ENCODE measurements around the gene CACNA1C. TPM values are rescaled to one million over a fixed set of nuclear protein-coding genes. Genes with fewer than 3 reads are reported as not detected.

The CACNA1C gene
- total RNA-seq, 1 experiment from 2014 or later = 1.1 TPM

- Histone ChIP-seq H3K27ac (ENCODE audit: insufficient read length, low read depth, low read length) (no peak overlapping the region), H3K56ac (ENCODE audit: insufficient read length, low read depth, low read length) (no peak overlapping the region), H4K20me1 (ENCODE audit: control insufficient read depth, insufficient read depth, insufficient read length) (no peaks in the 10 kb centered on the region), H4K91ac (ENCODE audit: insufficient read length, low read depth, low read length) (no peak overlapping the region), H2BK20ac (ENCODE audit: low read depth, low read length, poor library complexity, severe bottlenecking) (no peak overlapping the region), H3K23me2 (ENCODE audit: insufficient read length, low read depth, low read length, poor library complexity, severe bottlenecking) (no peaks in the 10 kb centered on the region), H3K79me2 (ENCODE audit: insufficient read depth, low read length) (no peaks in the 10 kb centered on the region), H3K27me3 (ENCODE audit: insufficient read depth, low read length) (no peaks in the 10 kb centered on the region), H2BK120ac (ENCODE audit: low read depth, low read length, poor library complexity, severe bottlenecking) (no peak overlapping the region), H3K23ac (ENCODE audit: insufficient read length, low read depth, low read length) (no peak overlapping the region), H2BK5ac (ENCODE audit: insufficient read length, low read length) (no peak overlapping the region), H2AK5ac (ENCODE audit: insufficient read length, low read length) (no peak overlapping the region), H2BK15ac (ENCODE audit: low read depth, low read length) (no peak overlapping the region), H3K4me1 (ENCODE audit: insufficient read depth, low read length) (no peaks in the 10 kb centered on the region), H3K79me1 (ENCODE audit: insufficient read depth, low read depth, low read length, poor library complexity, severe bottlenecking) (no peaks in the 10 kb centered on the region), H2AFZ (ENCODE audit: low read length) (no peak overlapping the region), H3K18ac (ENCODE audit: insufficient read length, low read depth, low read length) (no peak overlapping the region), H3K9ac (ENCODE audit: extremely low read depth, insufficient read length, low read length) (no peak overlapping the region), H4K8ac (replicated peaks; ENCODE audit: insufficient read length, low read depth, low read length) (no peak overlapping the region), H3K4ac (ENCODE audit: low read depth, low read length) (no peak overlapping the region), H2BK12ac (ENCODE audit: insufficient read length, low read depth, low read length) (no peak overlapping the region), H3K14ac (ENCODE audit: insufficient read depth, low read length) (no peak overlapping the region; the same call in 1 of the 2 replicates), H3K4me2 (ENCODE audit: insufficient read depth, insufficient read length, low read length) (no peak overlapping the region), H4K5ac (ENCODE audit: insufficient read length, low read depth, low read length) (no peak overlapping the region), H3K9me3 (ENCODE audit: control insufficient read depth, low read depth, low read length) (no peaks in the 10 kb centered on the region), H3T11ph (ENCODE audit: low read length) (no peak overlapping the region)
- no CpG with 5 or more reads among the region's 13 CpGs for WGBS (ENCODE audit: extremely low coverage, insufficient read length, low lambda C conversion rate)
- H3K27me3 Mint-ChIP-seq (ENCODE audit: low read depth) = peaks cover under 1% of the 10 kb centered on the region
- H3K36me3 Mint-ChIP-seq (ENCODE audit: insufficient read depth in 1 of 3, low read depth in 3 of 3) = no peaks in the 10 kb centered on the region
- no peak overlapping the region for H3K27ac Mint-ChIP-seq
- H3K4me1 Mint-ChIP-seq = peaks cover 13 to 17% of the 10 kb centered on the region in 2 experiments
- no peak for DNase-seq
- TF ChIP-seq CTCF (conservative IDR thresholded peaks at IDR 0.05) = no peak
- H3K4me3 Mint-ChIP-seq = no peak overlapping the region
- H3K9me3 Mint-ChIP-seq = no peaks in the 10 kb centered on the region
These were observed 498.7 kb downstream of the CACNA1C start for GRCh38 chr12:2551412-2551900.

Measured in H9 (cell line).